8988T (cell line): ENCODE measurements around the gene CHRFAM7A.
"Not testable (repeated sequence)": the region's sequence is repeated elsewhere in the genome, so short reads cannot be mapped to it uniquely, and the experiment has no call there.

Experiments
- DNase-seq: peaks from one replicate; pipeline ENCODE4 v3.0.0; 2011

CHRFAM7A gene

GRCh38 chr15:30310575-30310974 is 82.8 kb downstream of the CHRFAM7A start:
- DNase-seq: not testable (repeated sequence)
